WTC11 (cell line): ENCODE data around the gene ORAI2.
"Not testable (repeated sequence)": the region's sequence is repeated elsewhere in the genome, so short reads cannot be mapped to it uniquely, and the experiment has no call there.

Experiments
- CBFB ChIP-seq: sonication (generic); formaldehyde crosslinking; IDR thresholded peaks from 2 replicates; pipeline ENCODE4 v1.8.1; 2022; ENCODE audit warnings: mild to moderate bottlenecking, low read depth, missing genetic modification reagents
- CTCF ChIP-seq: fragments of 200-600 bp; IDR thresholded peaks from 2 replicates; pipeline ENCODE4 v1.8.0; 2022; ENCODE audit warnings: antibody characterized with exemption
- E2F4 ChIP-seq: sonication (generic); formaldehyde crosslinking; IDR thresholded peaks from 2 replicates; pipeline ENCODE4 v1.8.1; 2022; ENCODE audit warnings: low read depth, mild to moderate bottlenecking, moderate library complexity, missing genetic modification reagents, borderline replicate concordance
- ESRRA ChIP-seq: sonication (generic); formaldehyde crosslinking; IDR thresholded peaks from 2 replicates; pipeline ENCODE4 v1.8.1; 2022; ENCODE audit warnings: mild to moderate bottlenecking, missing genetic modification reagents, borderline replicate concordance
- HMGXB4 ChIP-seq: sonication (generic); formaldehyde crosslinking; IDR thresholded peaks from 2 replicates; pipeline ENCODE4 v1.8.1; 2023; ENCODE audit warnings: mild to moderate bottlenecking, moderate library complexity, missing genetic modification reagents
- MLX ChIP-seq: sonication (generic); formaldehyde crosslinking; IDR thresholded peaks from 2 replicates; pipeline ENCODE4 v1.8.1; 2023; ENCODE audit warnings: mild to moderate bottlenecking, missing genetic modification reagents, moderate library complexity
- NFATC4 ChIP-seq: fragments of 250-450 bp; sonication (Bioruptor Pico); IDR thresholded peaks from 2 replicates; pipeline ENCODE4 v1.9.0; 2021; ENCODE audit warnings: mild to moderate bottlenecking
- RELA ChIP-seq: sonication (generic); formaldehyde crosslinking; IDR thresholded peaks from 2 replicates; pipeline ENCODE4 v1.8.1; 2022; ENCODE audit warnings: missing genetic modification reagents, mild to moderate bottlenecking, borderline replicate concordance
- TEAD1 ChIP-seq: sonication (generic); formaldehyde crosslinking; IDR thresholded peaks from 2 replicates; pipeline ENCODE4 v1.8.0; 2022; ENCODE audit warnings: mild to moderate bottlenecking, missing genetic modification reagents
- TEAD4 ChIP-seq: sonication (generic); formaldehyde crosslinking; IDR thresholded peaks from 2 replicates; pipeline ENCODE4 v1.8.0; 2022; ENCODE audit warnings: mild to moderate bottlenecking, missing genetic modification reagents
- USF2 ChIP-seq: sonication (generic); formaldehyde crosslinking; IDR thresholded peaks from 2 replicates; pipeline ENCODE4 v1.8.1; 2023; ENCODE audit warnings: mild to moderate bottlenecking, missing genetic modification reagents, moderate library complexity
- ZNF263 ChIP-seq: sonication (generic); formaldehyde crosslinking; IDR thresholded peaks from 2 replicates; pipeline ENCODE4 v1.8.1; 2022; ENCODE audit warnings: low read depth, mild to moderate bottlenecking, moderate library complexity, missing genetic modification reagents
- ZNF532 ChIP-seq: fragments of 250-450 bp; sonication (Bioruptor Pico); IDR thresholded peaks from 2 replicates; pipeline ENCODE4 v1.9.0; 2021; ENCODE audit warnings: mild to moderate bottlenecking, borderline replicate concordance

- TF ChIP-seq MLX (CRISPR knock-in tag); USF2 (CRISPR knock-in tag); CTCF; TEAD1 (CRISPR knock-in tag); HMGXB4 (CRISPR knock-in tag); CBFB (CRISPR knock-in tag); E2F4 (CRISPR knock-in tag); ZNF263 (CRISPR knock-in tag); ZNF532; RELA (CRISPR knock-in tag); ESRRA (CRISPR knock-in tag); NFATC4; TEAD4 (CRISPR knock-in tag): not testable (repeated sequence)
Measured at GRCh38 chr7:102479209-102479584, 45.8 kb downstream of the ORAI2 start.
